GM19467 (cell line): ENCODE measurements around the gene WFDC6.

ENCODE experiments used
- ATAC-seq: cut with Tn5 transposase; IDR thresholded peaks from one replicate; pipeline ENCODE4 v1.9.1; 2021; ENCODE audit warnings: mild to moderate bottlenecking, moderate library complexity; ENCODE audit not compliant: unreplicated experiment

WFDC6 gene

GRCh38 chr20:45518282-45518681, 21.0 kb downstream of the WFDC6 start:
- no peak for ATAC-seq

GRCh38 chr20:45515147-45515913, 24.0 kb downstream of the WFDC6 start, which contains the start of gene SPINT3:
TSS of gene SPINT3 (minus strand) at chr20:45515622. CDS start at chr20:45515608, 14 bp downstream.
- no peak for ATAC-seq

GRCh38 chr20:45510242-45510862, 28.9 kb downstream of the WFDC6 start:
- no peak for ATAC-seq

- ATAC-seq: no peak
Observed at GRCh38 chr20:45509091-45509490, 30.2 kb downstream of the WFDC6 start.

- ATAC-seq: no peak
Observed at GRCh38 chr20:45508068-45508886, 31.0 kb downstream of the WFDC6 start.

GRCh38 chr20:45507011-45507820, 32.1 kb downstream of the WFDC6 start:
- no peak for ATAC-seq

GRCh38 chr20:45506398-45506797, 32.9 kb downstream of the WFDC6 start:
- ATAC-seq: no peak

GRCh38 chr20:45503403-45503802, 35.9 kb downstream of the WFDC6 start:
- no peak for ATAC-seq

GRCh38 chr20:45502561-45502960, 36.7 kb downstream of the WFDC6 start:
- no peak for ATAC-seq

- ATAC-seq: no peak
Observed at GRCh38 chr20:45501600-45501999, 37.7 kb downstream of the WFDC6 start.

GRCh38 chr20:45500022-45500421, 39.3 kb downstream of the WFDC6 start:
- ATAC-seq: no peak

- no peak for ATAC-seq
Observed at GRCh38 chr20:45497971-45498494, 41.2 kb downstream of the WFDC6 start.

GRCh38 chr20:45496166-45496565, 43.1 kb downstream of the WFDC6 start:
- no peak for ATAC-seq

GRCh38 chr20:45495501-45495941, 43.8 kb downstream of the WFDC6 start:
- ATAC-seq: no peak

- no peak for ATAC-seq
Observed at GRCh38 chr20:45489083-45489531, 50.2 kb downstream of the WFDC6 start.

GRCh38 chr20:45487231-45487635, 52.0 kb downstream of the WFDC6 start:
- ATAC-seq: no peak

GRCh38 chr20:45485388-45485787, 53.9 kb downstream of the WFDC6 start:
- ATAC-seq: no peak

GRCh38 chr20:45484676-45485075, 54.6 kb downstream of the WFDC6 start:
- no peak for ATAC-seq
